Activated CD4-positive, alpha-beta T cell treated with anti-CD3 and anti-CD28 coated beads, Interleukin-2, Interleukin-6, amounts not matched to agents 100 ng/mL and 50 ng/mL, durations not matched to agents 16 hours and 8 hours (primary cell): ENCODE measurements around the gene ZBTB26.

Experiments
- DNase-seq: peaks from one replicate; pipeline ENCODE4 v3.0.0-alpha.2; 2020

Gene ZBTB26, protein sequence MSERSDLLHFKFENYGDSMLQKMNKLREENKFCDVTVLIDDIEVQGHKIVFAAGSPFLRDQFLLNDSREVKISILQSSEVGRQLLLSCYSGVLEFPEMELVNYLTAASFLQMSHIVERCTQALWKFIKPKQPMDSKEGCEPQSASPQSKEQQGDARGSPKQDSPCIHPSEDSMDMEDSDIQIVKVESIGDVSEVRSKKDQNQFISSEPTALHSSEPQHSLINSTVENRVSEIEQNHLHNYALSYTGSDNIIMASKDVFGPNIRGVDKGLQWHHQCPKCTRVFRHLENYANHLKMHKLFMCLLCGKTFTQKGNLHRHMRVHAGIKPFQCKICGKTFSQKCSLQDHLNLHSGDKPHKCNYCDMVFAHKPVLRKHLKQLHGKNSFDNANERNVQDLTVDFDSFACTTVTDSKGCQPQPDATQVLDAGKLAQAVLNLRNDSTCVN

DNA sequence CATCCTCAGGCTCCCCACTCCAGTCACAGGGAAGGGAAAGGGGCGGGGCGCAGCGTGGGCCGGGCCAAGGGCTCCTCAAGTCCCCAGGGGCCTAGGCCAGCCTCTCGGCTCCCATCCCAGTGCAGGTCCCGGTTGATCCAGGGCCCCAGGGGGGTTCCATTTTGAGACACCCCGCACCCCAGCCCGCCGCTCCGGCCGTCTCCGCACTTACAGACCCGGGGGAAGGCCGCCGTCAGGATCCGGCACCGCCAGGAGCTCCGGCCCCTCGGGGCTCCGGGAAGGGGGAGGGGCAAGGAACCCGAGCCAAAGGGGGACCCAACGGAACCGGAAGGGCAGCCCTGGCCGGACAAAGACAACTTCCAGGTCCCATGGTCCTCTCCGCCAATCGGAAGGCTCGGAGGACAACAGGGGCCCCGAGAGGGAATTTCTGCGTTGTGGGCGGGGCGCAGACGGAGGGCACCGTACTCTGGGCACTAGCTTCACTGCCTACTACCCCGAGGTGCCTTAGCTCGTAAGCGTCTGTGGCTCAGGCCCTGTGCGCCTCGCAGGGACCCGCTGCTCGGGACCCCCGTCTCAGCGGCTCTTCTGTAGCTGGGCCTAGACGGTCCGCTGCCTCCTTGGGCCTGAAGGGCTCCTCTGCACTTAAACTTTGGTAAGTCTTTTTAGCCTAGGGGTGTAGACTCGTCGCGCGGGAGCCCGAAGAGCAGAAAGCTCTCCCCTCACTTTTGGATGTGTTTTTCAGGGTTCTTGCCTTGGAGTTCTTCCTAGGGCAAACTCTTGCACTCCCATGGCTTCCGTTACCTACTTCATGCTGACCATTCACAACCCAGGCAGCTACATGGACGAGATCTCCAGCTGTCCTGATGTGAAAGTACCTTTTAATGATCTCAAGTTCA, at the start of gene ZBTB26:
Gene ZBTB26, minus strand, starts transcription at position 287 of the 896 bp plus-strand sequence. CDS start 11,578 bp downstream, outside the sequence.
- peak; percentile 96 for DNase-seq

- DNase-seq: no peak
These were observed 47.3 kb upstream of the ZBTB26 start for GRCh38 chr9:122978601-122979000.

DNA sequence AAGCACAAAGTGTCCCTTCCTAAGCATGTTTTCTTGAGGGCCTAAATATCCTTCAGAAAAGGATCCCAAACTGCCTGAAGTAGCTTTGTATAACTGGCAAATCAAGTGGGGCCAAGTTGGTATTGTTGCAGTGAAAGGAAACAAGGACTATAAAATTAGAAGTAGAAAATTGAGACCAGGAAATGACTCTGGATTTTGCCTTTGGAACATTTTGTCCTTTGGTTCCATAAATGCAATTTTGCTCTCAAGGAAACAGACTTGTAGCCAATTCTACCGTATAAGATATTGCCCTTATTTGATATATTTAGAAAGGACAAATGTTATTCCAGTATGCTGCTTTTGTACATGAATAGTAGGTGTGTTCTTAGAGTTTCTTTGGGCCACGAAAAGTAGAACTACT, 43.9 kb upstream of the ZBTB26 start:
- no peak for DNase-seq

DNA sequence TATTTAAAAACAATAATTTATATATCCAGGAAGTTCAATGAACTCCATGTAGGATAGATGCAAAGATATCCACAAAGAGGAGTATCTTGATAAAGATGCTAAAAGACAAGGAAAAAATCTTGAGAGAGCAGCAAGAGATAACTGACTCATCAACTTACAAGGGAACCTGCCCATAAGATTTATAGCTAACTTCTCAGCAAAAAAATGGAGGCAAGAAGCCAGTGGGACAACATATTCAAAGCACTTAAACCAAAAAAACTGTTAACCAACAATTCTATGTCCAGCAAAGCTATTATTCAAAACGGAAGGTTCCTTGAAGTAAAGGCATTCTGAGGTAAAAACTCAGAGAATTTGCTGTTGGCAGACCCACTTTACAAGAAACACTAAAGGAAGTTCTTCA, 29.8 kb upstream of the ZBTB26 start:
- no peak for DNase-seq

DNA sequence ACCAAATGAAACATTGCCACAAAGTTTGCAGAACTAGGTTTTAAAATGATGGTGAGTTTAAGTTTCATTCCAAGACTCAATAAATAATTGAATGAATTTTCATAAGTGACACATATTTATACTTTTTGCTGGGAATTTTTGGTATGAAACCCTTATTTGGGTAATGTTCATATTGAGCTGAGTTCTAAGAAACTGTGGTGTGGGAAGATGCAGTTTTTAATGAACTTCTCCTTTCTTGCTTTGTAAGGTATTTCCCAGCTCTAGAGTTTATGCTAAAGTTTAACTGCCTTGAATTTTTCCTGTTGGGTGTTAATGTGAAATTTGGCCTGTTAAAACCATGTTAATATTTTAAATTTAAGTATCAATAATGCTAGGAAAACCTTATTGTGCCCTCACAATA, 24.6 kb upstream of the ZBTB26 start:
- no peak for DNase-seq

- no peak for DNase-seq
These were observed 23.0 kb upstream of the ZBTB26 start for GRCh38 chr9:122954253-122954691.

- no peak for DNase-seq
These were observed 19.7 kb upstream of the ZBTB26 start for GRCh38 chr9:122951056-122951455.

DNA sequence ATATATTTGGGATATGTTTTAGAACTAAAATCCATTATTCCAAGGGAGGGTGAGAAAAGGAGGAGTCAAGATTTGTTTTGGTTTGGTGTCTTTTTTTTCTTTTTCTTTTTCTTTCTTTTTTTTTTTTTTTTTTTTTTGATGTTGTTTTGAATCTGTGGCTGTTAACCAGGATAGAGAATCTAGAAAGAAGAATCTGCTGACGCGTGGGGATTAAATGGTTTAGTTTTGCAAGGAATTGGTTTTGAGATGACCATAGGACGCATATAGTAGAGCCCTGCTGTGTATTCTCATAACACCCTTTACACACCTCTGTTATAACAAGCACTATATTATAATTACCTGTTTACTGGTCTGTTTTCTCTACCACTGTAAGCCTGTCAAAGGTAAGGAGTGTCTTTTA, 19.0 kb upstream of the ZBTB26 start:
- DNase-seq: no peak

DNA sequence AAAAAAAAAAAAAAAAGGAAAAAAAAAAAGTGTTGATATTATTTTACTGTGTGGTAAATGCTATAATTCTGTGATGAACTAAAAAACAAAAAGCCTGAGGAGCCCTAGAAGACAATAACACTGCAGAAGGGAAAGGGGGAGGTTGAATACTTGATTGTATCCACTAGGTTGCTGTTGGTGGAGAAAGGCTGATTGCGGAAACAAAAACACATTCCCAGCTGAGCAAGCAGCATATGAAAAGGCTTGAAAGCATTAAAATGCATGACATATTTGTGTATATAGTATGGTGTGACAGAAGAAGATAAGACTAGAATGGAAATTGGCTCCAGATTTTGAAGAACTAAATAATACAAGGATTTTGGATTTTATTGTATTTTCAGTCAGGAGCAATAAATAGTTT, 18.4 kb upstream of the ZBTB26 start:
- no peak for DNase-seq

DNA sequence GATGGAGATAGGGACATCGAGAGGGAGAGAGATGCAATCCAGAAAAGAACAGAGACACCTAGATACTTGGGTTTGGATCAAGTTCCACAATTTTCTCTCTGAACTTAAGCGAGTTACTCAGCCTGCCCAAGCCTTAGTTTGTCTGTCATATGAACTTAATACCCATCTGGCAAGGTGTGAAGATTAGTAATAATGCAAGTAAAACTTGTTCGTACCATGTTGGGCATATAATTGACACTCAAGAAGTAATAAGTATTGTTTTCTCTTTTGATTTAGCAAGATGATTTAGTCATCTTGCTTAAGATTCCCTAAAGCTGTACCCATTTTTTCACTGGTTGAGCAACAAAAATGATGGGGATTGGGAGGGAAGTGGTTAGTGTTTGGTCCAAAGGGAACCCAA, 17.0 kb upstream of the ZBTB26 start:
- DNase-seq: peak; percentile 57

- no peak for DNase-seq
These were observed 15.2 kb upstream of the ZBTB26 start for GRCh38 chr9:122946461-122947005.

GRCh38 chr9:122944960-122945888, 13.9 kb upstream of the ZBTB26 start:
- no peak for DNase-seq

DNA sequence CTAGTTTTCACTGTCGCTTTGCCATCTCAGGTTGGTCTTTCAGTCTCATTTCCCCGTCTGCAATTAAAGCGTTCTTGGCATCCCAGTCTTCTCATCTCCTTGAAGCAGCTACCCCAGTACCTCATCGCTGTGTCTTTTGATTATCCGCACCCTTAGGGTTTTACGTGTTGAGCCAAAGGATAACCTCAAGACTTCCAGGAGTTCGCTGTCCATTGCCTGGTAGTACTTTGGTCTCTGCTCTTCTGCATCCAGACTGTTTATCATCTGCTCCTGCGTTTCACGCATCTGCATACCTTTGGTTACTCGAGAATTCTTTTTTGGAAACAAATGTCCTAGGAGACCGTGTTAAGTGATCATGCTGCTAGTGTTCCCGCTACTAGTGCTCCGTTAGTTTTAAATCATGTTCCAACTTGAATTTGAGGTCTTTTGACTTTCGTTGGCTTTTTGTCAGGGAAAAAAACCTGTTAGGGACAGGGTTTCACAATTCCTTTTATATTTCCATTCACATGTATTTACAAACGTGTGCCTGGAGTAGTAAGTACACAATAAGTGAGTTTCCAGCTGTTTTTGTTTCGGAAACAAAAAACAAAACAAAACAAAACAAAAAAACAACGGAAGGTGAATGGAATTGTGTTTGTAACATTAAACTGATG, 10.4 kb upstream of the ZBTB26 start:
- DNase-seq: peak; percentile 12

GRCh38 chr9:122940749-122941581, 9.7 kb upstream of the ZBTB26 start, which contains the start of gene RABGAP1:
RABGAP1 (plus strand) TSS chr9:122941020; CDS start chr9:122957060, 16,040 bp downstream.
- DNase-seq: peak; percentile 99

DNA sequence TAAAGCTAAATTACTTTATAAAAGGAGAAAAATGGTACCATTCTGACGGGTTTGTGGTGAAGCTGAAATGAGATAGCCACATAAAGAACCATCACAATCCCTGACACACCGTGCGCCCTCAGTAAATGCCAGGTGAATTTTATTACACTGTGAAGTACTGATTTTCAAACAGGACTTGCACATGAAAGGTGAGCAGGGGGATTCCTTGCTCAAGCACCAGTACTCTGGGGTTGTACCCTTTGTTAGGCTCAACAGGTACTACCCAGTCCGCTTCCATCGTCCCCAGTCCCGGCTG, 9.1 kb upstream of the ZBTB26 start:
- no peak for DNase-seq

DNA sequence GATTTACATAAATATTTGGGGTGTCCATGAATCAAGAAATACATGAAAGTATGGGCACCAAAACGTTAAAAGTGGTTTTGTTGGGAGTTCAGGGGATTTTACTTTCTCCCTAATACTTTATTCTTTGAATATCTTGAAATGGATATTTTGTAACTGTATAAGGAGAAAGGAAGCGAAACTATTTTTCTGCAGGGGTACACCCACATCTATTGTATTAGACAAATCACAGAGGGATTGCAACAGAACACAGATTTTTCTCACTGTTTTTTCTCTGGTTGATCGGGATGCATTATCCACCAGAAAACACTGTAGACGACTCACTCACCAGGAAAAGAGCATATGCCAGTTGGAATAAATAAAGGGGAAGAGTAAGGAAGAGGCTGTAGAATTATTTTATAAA, 8.3 kb upstream of the ZBTB26 start:
- DNase-seq: no peak

DNA sequence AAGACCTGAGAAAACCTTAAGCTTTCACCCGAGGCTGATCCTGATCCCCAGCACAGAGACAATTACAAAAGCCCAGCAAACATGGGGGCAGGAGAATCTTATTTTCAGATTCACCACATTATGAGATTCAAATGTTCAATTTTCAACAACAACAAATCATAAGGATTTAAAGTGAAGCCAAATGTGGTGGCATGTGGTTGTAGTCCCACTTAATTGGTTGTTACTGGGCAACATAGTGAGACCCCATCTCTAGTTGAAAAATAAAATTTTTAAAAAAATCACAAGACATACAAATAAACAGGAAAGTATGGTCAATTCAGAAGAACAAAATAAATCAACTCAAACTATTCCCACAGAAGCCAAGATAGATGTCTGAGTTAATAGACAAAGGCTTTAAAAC, 5.6 kb upstream of the ZBTB26 start:
- no peak for DNase-seq

- no peak for DNase-seq
These were observed 5.2 kb upstream of the ZBTB26 start for GRCh38 chr9:122936464-122936863.

DNA sequence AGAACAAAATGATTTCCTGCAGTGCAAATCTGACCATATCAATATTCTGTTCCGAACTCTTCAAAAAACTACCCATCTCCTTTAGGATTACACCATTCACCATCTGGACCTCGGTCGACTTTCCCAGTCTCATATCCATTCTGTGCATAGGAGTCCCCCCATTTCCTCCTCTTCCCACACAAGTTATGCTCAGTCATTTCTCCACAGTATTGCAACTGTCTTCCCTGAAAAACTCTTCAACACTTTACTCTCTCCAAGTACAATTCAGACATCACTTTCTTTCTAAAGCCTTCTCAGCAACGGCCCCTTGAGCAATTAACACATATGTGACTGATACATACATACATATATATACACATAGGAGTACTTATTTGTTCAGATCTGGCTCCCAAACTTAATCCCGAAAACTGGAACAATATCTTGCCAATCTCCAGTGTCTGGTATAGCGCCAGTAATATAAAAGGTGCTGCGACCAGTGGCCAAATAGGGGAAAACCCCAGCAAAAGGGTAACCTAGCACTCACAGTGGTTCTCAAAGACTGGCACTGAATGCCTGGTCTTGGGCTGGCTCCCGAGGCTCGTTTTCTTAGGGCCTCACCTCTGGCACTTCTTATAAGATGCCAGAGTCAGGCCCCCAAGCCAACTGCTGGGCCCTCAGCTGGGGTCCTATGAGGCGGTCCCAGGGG, 629 bp downstream of the ZBTB26 start:
- no peak for DNase-seq

DNA sequence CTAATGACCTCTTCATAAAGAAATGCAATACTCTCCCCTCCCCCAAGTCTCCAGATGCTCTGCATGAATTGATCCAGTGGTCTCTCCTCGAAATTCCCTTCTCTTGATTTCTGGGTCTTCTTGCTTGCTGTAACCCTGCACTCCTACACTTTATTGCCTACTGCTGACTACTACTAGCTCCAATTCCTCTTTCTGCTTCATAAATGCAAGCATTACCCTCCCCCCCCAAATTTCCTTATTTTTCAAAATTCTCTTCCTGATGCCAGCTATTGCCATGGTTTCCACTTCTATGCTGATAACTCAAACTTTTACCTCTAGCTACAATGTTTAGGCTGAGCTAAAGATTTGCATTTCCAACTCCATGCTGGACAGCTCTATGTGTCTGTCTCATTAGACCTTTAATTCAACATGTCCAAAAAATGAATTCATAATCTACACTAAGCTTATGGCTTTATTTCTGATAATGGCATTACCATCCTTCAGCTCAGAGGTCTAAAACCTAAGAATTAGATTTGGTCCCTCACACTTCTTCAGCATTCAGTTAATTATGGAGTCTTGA, 1.4 kb downstream of the ZBTB26 start:
- DNase-seq: no peak
